Measurements from ENCODE around the gene TNS3. TPM values are rescaled to one million over a fixed set of nuclear protein-coding genes. Genes with fewer than 3 reads are reported as not detected.
A peak's percentile ranks its signal among the peaks of the same experiment; 100 is the strongest.
"Not testable (repeated sequence)": the region's sequence is repeated elsewhere in the genome, so short reads cannot be mapped to it uniquely, and the experiment has no call there.

The TNS3 gene
- polyA plus RNA-seq, 1 donor = 66.7 TPM

GRCh38 chr7:47265621-47266020, 316.3 kb downstream of the TNS3 start:
- DNase-seq = no peak
- H3K4me1 ChIP-seq (ENCODE audit: control insufficient read depth, insufficient read depth, low read length) = peaks cover 28% of the 10 kb centered on the region
- no CpG with 5 or more reads among the region's 4 CpGs for WGBS (ENCODE audit: insufficient coverage, low lambda C conversion rate)
- peak overlapping the region; percentile 91 for H3K27ac ChIP-seq (ENCODE audit: low read length)
- H3K36me3 ChIP-seq (ENCODE audit: control insufficient read depth, insufficient read depth, low read length) = peaks cover 4% of the 10 kb centered on the region
- H3K4me3 ChIP-seq (ENCODE audit: low read length) = no peak overlapping the region
- H3K27me3 ChIP-seq (ENCODE audit: control insufficient read depth, insufficient read depth, low read length) = no peaks in the 10 kb centered on the region
- peaks cover 3% of the 10 kb centered on the region for H3K9me3 ChIP-seq (ENCODE audit: control insufficient read depth, low read depth, low read length)

- no CpG with 5 or more reads among the region's 8 CpGs for WGBS (ENCODE audit: insufficient coverage, low lambda C conversion rate)
- H3K4me1 ChIP-seq (ENCODE audit: control insufficient read depth, insufficient read depth, low read length) = peaks cover 21% of the 10 kb centered on the region
- H3K9me3 ChIP-seq (ENCODE audit: control insufficient read depth, low read depth, low read length) = peaks cover 3% of the 10 kb centered on the region
- H3K27me3 ChIP-seq (ENCODE audit: control insufficient read depth, insufficient read depth, low read length) = no peaks in the 10 kb centered on the region
- H3K36me3 ChIP-seq (ENCODE audit: control insufficient read depth, insufficient read depth, low read length) = peaks cover 4% of the 10 kb centered on the region
- no peak for DNase-seq
- H3K4me3 ChIP-seq (ENCODE audit: low read length) = no peak overlapping the region
- no peak overlapping the region for H3K27ac ChIP-seq (ENCODE audit: low read length)
These were observed 317.8 kb downstream of the TNS3 start for GRCh38 chr7:47264021-47264651.

- DNase-seq = no peak
- Histone ChIP-seq H3K4me3 (ENCODE audit: low read length) (no peak overlapping the region), H3K27me3 (ENCODE audit: control insufficient read depth, insufficient read depth, low read length) (no peaks in the 10 kb centered on the region), H3K9me3 (ENCODE audit: control insufficient read depth, low read depth, low read length) (no peaks in the 10 kb centered on the region), H3K36me3 (ENCODE audit: control insufficient read depth, insufficient read depth, low read length) (peaks cover 4% of the 10 kb centered on the region), H3K4me1 (ENCODE audit: control insufficient read depth, insufficient read depth, low read length) (peaks cover 17% of the 10 kb centered on the region), H3K27ac (ENCODE audit: low read length) (no peak overlapping the region)
- 100% methylated on average over 1 of the region's 3 CpGs for WGBS (ENCODE audit: insufficient coverage, low lambda C conversion rate)
These were observed 319.0 kb downstream of the TNS3 start for GRCh38 chr7:47262881-47263280.

GRCh38 chr7:47262160-47262559, 319.8 kb downstream of the TNS3 start:
- 100% methylated on average over 3 of the region's 11 CpGs for WGBS (ENCODE audit: insufficient coverage, low lambda C conversion rate)
- not testable (repeated sequence) for H3K27me3 ChIP-seq (ENCODE audit: control insufficient read depth, insufficient read depth, low read length); H3K9me3 ChIP-seq (ENCODE audit: control insufficient read depth, low read depth, low read length); H3K4me3 ChIP-seq (ENCODE audit: low read length); H3K27ac ChIP-seq (ENCODE audit: low read length); H3K36me3 ChIP-seq (ENCODE audit: control insufficient read depth, insufficient read depth, low read length); DNase-seq
- H3K4me1 ChIP-seq (ENCODE audit: control insufficient read depth, insufficient read depth, low read length) = peaks cover 13% of the 10 kb centered on the region

GRCh38 chr7:47260270-47260669, 321.6 kb downstream of the TNS3 start:
- H3K27ac ChIP-seq (ENCODE audit: low read length) = no peak overlapping the region
- WGBS (ENCODE audit: insufficient coverage, low lambda C conversion rate) = 100% methylated on average over 1 of the region's 1 CpG

GRCh38 chr7:47259682-47260081, 322.2 kb downstream of the TNS3 start:
- WGBS (ENCODE audit: insufficient coverage, low lambda C conversion rate) = 100% methylated on average over 2 of the region's 2 CpGs
- no peak for DNase-seq
- no peaks in the 10 kb centered on the region for H3K4me1 ChIP-seq (ENCODE audit: control insufficient read depth, insufficient read depth, low read length)
- no peak overlapping the region for H3K4me3 ChIP-seq (ENCODE audit: low read length)
- no peaks in the 10 kb centered on the region for H3K36me3 ChIP-seq (ENCODE audit: control insufficient read depth, insufficient read depth, low read length)
- no peaks in the 10 kb centered on the region for H3K9me3 ChIP-seq (ENCODE audit: control insufficient read depth, low read depth, low read length)
- H3K27me3 ChIP-seq (ENCODE audit: control insufficient read depth, insufficient read depth, low read length) = no peaks in the 10 kb centered on the region
- no peak overlapping the region for H3K27ac ChIP-seq (ENCODE audit: low read length)

More at GRCh38 chr7:47260270-47260669, 321.6 kb downstream of the TNS3 start:
- no peaks in the 10 kb centered on the region for H3K27me3 ChIP-seq (ENCODE audit: control insufficient read depth, insufficient read depth, low read length)
- DNase-seq = no peak
- no peaks in the 10 kb centered on the region for H3K9me3 ChIP-seq (ENCODE audit: control insufficient read depth, low read depth, low read length)
- H3K4me3 ChIP-seq (ENCODE audit: low read length) = no peak overlapping the region
- H3K36me3 ChIP-seq (ENCODE audit: control insufficient read depth, insufficient read depth, low read length) = no peaks in the 10 kb centered on the region
- no peaks in the 10 kb centered on the region for H3K4me1 ChIP-seq (ENCODE audit: control insufficient read depth, insufficient read depth, low read length)

- no CpG with 5 or more reads among the region's 2 CpGs for WGBS (ENCODE audit: insufficient coverage, low lambda C conversion rate)
- no peak for DNase-seq
- Histone ChIP-seq H3K27me3 (ENCODE audit: control insufficient read depth, insufficient read depth, low read length) (no peaks in the 10 kb centered on the region), H3K36me3 (ENCODE audit: control insufficient read depth, insufficient read depth, low read length) (no peaks in the 10 kb centered on the region), H3K27ac (ENCODE audit: low read length) (no peak overlapping the region), H3K9me3 (ENCODE audit: control insufficient read depth, low read depth, low read length) (no peaks in the 10 kb centered on the region), H3K4me1 (ENCODE audit: control insufficient read depth, insufficient read depth, low read length) (peaks cover under 1% of the 10 kb centered on the region), H3K4me3 (ENCODE audit: low read length) (no peak overlapping the region)
These were observed 323.1 kb downstream of the TNS3 start for GRCh38 chr7:47258798-47259197.

- Histone ChIP-seq H3K36me3 (ENCODE audit: control insufficient read depth, insufficient read depth, low read length) (no peaks in the 10 kb centered on the region), H3K4me1 (ENCODE audit: control insufficient read depth, insufficient read depth, low read length) (peaks cover 7% of the 10 kb centered on the region)
- no peak for DNase-seq
These were observed 325.9 kb downstream of the TNS3 start for GRCh38 chr7:47256016-47256415.

GRCh38 chr7:47255441-47255840, 326.5 kb downstream of the TNS3 start:
- no CpG with 5 or more reads among the region's 3 CpGs for WGBS (ENCODE audit: insufficient coverage, low lambda C conversion rate)
- no peak for DNase-seq
- Histone ChIP-seq H3K4me1 (ENCODE audit: control insufficient read depth, insufficient read depth, low read length) (peaks cover 7% of the 10 kb centered on the region), H3K4me3 (ENCODE audit: low read length) (no peak overlapping the region), H3K27me3 (ENCODE audit: control insufficient read depth, insufficient read depth, low read length) (no peaks in the 10 kb centered on the region), H3K9me3 (ENCODE audit: control insufficient read depth, low read depth, low read length) (no peaks in the 10 kb centered on the region), H3K36me3 (ENCODE audit: control insufficient read depth, insufficient read depth, low read length) (no peaks in the 10 kb centered on the region), H3K27ac (ENCODE audit: low read length) (no peak overlapping the region)

More at GRCh38 chr7:47256016-47256415, 325.9 kb downstream of the TNS3 start:
- WGBS (ENCODE audit: insufficient coverage, low lambda C conversion rate) = no CpG with 5 or more reads among the region's 4 CpGs
- no peak overlapping the region for H3K4me3 ChIP-seq (ENCODE audit: low read length)
- no peak overlapping the region for H3K27ac ChIP-seq (ENCODE audit: low read length)
- no peaks in the 10 kb centered on the region for H3K27me3 ChIP-seq (ENCODE audit: control insufficient read depth, insufficient read depth, low read length)
- H3K9me3 ChIP-seq (ENCODE audit: control insufficient read depth, low read depth, low read length) = no peaks in the 10 kb centered on the region

GRCh38 chr7:47255007-47255406, 326.9 kb downstream of the TNS3 start:
- no peak overlapping the region for H3K4me3 ChIP-seq (ENCODE audit: low read length)
- no CpG with 5 or more reads among the region's 7 CpGs for WGBS (ENCODE audit: insufficient coverage, low lambda C conversion rate)
- no peak overlapping the region for H3K27ac ChIP-seq (ENCODE audit: low read length)
- DNase-seq = no peak
- H3K36me3 ChIP-seq (ENCODE audit: control insufficient read depth, insufficient read depth, low read length) = no peaks in the 10 kb centered on the region
- no peaks in the 10 kb centered on the region for H3K9me3 ChIP-seq (ENCODE audit: control insufficient read depth, low read depth, low read length)
- peaks cover 7% of the 10 kb centered on the region for H3K4me1 ChIP-seq (ENCODE audit: control insufficient read depth, insufficient read depth, low read length)
- no peaks in the 10 kb centered on the region for H3K27me3 ChIP-seq (ENCODE audit: control insufficient read depth, insufficient read depth, low read length)

Measured in large intestine (tissue), 3 donors.